Mesothelial cell of epicardium (in vitro differentiated cells): ENCODE data around the gene FBXO45. TPM values are rescaled to one million over a fixed set of nuclear protein-coding genes. Genes with fewer than 3 reads are reported as not detected.

Experiments
- DNase-seq, 2 experiments: peaks; one replicate each; pipeline ENCODE4 v3.0.0; 2021; ENCODE audit warnings: low spot score in 2 of 2; ENCODE audit not compliant: unreplicated experiment in 2 of 2
- H3K27ac Mint-ChIP-seq: 2 replicates; pipeline ENCODE4 v1.8.0; 2021; ENCODE audit warnings: mixed read lengths
- H3K27me3 Mint-ChIP-seq: 2 replicates; pipeline ENCODE4 v1.8.0; 2021; ENCODE audit warnings: low read depth, mixed read lengths
- H3K36me3 Mint-ChIP-seq: 2 replicates; pipeline ENCODE4 v1.8.0; 2021; ENCODE audit warnings: mixed read lengths
- H3K4me1 Mint-ChIP-seq: 2 replicates; pipeline ENCODE4 v1.8.0; 2021; ENCODE audit warnings: mixed read lengths
- H3K4me3 Mint-ChIP-seq: 2 replicates; pipeline ENCODE4 v1.8.0; 2021; ENCODE audit warnings: mild to moderate bottlenecking, moderate library complexity, mixed read lengths
- H3K9me3 Mint-ChIP-seq: 2 replicates; pipeline ENCODE4 v1.8.0; 2021; ENCODE audit warnings: mixed read lengths
- total RNA-seq: library from RNA; stranded (reverse); gene quantifications from 3 replicates; pipeline ENCODE4 v1.2.1, GENCODE V29; 2021
- TF ChIP-seq, protein P1 (sequence below): fragments of 200-600 bp; sonication (generic); IDR thresholded peaks from one replicate; pipeline ENCODE4 v1.5.0; 2021; ENCODE audit warnings: antibody characterized with exemption; ENCODE audit not compliant: unreplicated experiment

Gene FBXO45
- total RNA-seq, 1 donor from 2014 or later: 9.1 TPM

DNA sequence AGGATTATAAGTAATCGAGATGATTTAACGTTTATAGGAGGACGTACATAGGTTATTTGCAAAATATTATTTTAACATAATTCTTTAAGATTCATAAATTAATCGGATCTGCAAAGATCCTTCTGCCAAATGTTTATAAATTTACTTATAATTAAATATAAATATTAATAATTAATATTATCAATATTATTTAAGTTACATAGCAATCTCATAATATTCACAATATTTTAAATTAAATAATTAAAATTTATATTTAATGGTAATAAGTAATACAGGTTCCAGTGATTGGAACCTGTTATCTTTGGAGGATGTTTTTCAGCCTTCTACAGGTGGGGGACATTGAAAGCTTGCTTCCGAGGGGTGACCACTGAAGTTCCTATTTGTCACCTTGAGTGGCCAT, 16.2 kb upstream of the FBXO45 start:
- H3K27ac Mint-ChIP-seq: no peak overlapping the region
- no peaks in the 10 kb centered on the region for H3K4me1 Mint-ChIP-seq
- H3K27me3 Mint-ChIP-seq: no peaks in the 10 kb centered on the region
- H3K4me3 Mint-ChIP-seq: no peak overlapping the region
- TF ChIP-seq, protein P1, sequence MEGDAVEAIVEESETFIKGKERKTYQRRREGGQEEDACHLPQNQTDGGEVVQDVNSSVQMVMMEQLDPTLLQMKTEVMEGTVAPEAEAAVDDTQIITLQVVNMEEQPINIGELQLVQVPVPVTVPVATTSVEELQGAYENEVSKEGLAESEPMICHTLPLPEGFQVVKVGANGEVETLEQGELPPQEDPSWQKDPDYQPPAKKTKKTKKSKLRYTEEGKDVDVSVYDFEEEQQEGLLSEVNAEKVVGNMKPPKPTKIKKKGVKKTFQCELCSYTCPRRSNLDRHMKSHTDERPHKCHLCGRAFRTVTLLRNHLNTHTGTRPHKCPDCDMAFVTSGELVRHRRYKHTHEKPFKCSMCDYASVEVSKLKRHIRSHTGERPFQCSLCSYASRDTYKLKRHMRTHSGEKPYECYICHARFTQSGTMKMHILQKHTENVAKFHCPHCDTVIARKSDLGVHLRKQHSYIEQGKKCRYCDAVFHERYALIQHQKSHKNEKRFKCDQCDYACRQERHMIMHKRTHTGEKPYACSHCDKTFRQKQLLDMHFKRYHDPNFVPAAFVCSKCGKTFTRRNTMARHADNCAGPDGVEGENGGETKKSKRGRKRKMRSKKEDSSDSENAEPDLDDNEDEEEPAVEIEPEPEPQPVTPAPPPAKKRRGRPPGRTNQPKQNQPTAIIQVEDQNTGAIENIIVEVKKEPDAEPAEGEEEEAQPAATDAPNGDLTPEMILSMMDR: no peak
- no peak for DNase-seq
- peaks cover 8% of the 10 kb centered on the region for H3K36me3 Mint-ChIP-seq
- H3K9me3 Mint-ChIP-seq: peaks cover 18% of the 10 kb centered on the region

DNA sequence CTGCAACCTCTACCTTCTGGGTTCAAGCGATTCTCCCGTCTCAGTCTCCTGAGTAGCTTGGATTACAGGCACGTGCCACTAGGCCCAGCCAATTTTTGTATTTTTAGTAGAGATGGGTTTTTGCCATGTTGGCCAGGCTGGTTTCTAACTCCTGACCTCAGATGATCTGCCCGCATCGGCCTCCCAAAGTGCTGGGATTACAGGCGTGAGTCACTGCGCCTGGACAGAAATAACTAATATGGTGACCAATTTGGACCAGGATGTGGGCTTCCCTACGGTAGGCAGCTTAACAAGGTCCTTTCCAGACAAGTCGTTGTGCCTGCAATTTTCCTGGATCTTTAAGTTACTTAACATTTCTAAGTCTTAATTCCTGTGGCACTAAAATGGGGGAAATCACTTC, 14.9 kb upstream of the FBXO45 start:
- peaks cover 8% of the 10 kb centered on the region for H3K36me3 Mint-ChIP-seq
- no peaks in the 10 kb centered on the region for H3K27me3 Mint-ChIP-seq
- TF ChIP-seq, protein P1: no peak
- peaks cover 13% of the 10 kb centered on the region for H3K9me3 Mint-ChIP-seq
- H3K4me1 Mint-ChIP-seq: no peaks in the 10 kb centered on the region
- no peak for DNase-seq
- H3K4me3 Mint-ChIP-seq: no peak overlapping the region
- no peak overlapping the region for H3K27ac Mint-ChIP-seq

DNA sequence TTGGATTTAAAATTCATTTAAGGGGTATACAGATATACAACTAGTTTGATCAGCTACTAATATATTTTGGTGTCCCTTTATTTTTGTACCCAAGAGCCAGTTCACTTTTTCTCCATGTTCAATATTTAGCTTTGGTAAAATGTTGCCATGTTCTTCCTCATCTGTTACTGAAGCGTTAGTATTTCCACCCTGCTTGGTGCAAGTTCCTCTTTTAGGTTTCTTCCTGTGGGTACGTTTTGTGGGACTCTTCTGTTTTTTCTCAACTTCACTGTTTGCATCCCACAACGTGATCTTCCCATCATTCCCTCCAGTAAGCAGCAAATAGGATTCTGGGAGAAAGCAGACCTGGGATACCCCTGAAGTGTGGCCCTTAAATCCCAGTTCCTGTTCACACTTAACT, 14.3 kb upstream of the FBXO45 start:
- peaks cover 8% of the 10 kb centered on the region for H3K36me3 Mint-ChIP-seq
- no peak overlapping the region for H3K4me3 Mint-ChIP-seq
- no peaks in the 10 kb centered on the region for H3K4me1 Mint-ChIP-seq
- H3K27ac Mint-ChIP-seq: no peak overlapping the region
- DNase-seq: no peak
- H3K9me3 Mint-ChIP-seq: peaks cover 11% of the 10 kb centered on the region
- no peaks in the 10 kb centered on the region for H3K27me3 Mint-ChIP-seq
- TF ChIP-seq, protein P1: no peak

DNA sequence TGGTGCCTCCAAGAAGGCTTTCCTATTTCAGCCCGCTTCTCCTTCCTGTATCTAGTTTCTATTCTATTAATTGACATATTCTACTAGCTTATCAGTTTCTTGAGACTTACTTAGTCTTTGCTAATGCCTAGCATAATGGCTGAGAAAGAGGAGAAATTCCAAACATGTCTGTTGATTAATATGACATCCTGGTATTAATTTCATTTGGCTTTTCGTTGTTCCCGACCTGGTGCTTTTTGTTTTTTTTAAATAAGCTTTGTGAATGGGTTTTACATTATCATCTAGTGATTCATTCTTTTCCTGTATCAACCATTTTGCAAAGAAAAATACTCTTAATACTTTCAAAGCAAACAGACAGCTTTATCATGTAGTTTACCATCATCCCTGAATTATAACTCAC, 13.2 kb upstream of the FBXO45 start:
- peaks cover 3% of the 10 kb centered on the region for H3K9me3 Mint-ChIP-seq
- no peak for DNase-seq
- no peaks in the 10 kb centered on the region for H3K4me1 Mint-ChIP-seq
- no peaks in the 10 kb centered on the region for H3K27me3 Mint-ChIP-seq
- peaks cover 10% of the 10 kb centered on the region for H3K36me3 Mint-ChIP-seq
- TF ChIP-seq, protein P1: no peak
- H3K4me3 Mint-ChIP-seq: no peak overlapping the region
- no peak overlapping the region for H3K27ac Mint-ChIP-seq

DNA sequence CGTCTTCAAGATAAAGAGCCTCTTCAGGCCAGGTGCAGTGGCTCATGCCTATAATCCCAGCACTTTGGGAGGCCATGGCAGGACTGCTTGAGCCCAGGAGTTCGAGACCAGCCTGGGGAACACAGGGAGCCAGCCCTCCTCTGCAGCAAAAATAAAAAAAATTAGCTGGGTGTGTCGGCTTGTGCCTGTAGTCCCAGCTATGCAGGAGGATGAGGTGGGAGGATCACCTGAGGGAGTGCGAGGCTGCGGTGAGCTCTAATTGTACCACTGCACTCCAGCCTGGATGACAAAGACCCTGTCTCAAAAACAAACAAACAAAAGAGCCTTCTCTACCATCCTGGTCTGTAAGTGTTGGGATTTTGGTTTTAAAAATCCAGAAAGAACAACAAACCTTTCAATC, 11.2 kb upstream of the FBXO45 start:
- no peak overlapping the region for H3K4me3 Mint-ChIP-seq
- H3K9me3 Mint-ChIP-seq: no peaks in the 10 kb centered on the region
- no peaks in the 10 kb centered on the region for H3K4me1 Mint-ChIP-seq
- no peak overlapping the region for H3K27ac Mint-ChIP-seq
- no peaks in the 10 kb centered on the region for H3K27me3 Mint-ChIP-seq
- TF ChIP-seq, protein P1: no peak
- H3K36me3 Mint-ChIP-seq: peaks cover 8% of the 10 kb centered on the region
- no peak for DNase-seq

DNA sequence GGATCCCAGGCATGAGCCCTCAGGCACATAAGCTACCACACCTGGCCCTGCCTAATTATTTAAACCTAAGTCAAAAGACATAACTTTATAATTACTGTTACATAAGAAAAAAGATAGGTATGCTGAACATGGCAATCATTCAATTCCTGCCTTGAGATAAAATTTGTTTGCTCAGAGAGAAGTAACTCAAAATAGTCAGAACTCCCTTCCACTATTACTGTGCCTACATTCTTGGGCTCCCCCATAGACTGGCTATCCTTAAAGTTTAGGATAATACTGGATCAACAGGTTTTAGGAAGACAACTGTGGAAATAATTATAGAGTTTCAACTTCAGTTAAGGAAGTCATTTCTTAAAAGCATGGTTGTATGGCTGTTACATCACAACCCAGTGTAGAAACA, 10.0 kb upstream of the FBXO45 start:
- Mint-ChIP-seq H3K9me3 (no peaks in the 10 kb centered on the region), H3K4me1 (no peaks in the 10 kb centered on the region), H3K4me3 (no peak overlapping the region), H3K27ac (no peak overlapping the region), H3K36me3 (peaks cover 8% of the 10 kb centered on the region), H3K27me3 (no peaks in the 10 kb centered on the region)
- TF ChIP-seq, protein P1: no peak
- DNase-seq: no peak
